ENCODE measurements around the gene GCK. TPM values are rescaled to one million over a fixed set of nuclear protein-coding genes. Genes with fewer than 3 reads are reported as not detected.

Gene GCK
- total and polyA plus RNA-seq, 5 donors, result 7.4 to 17.4 (median 12.8) TPM

GRCh38 chr7:44216019-44216418 lies 26.8 kb upstream of the GCK start:
- intact Hi-C loops (cut with DNase I), result loop anchor here in 1 of 4 donors (10.0 kb wide), 1 partner anchor 349 kb away; no protein-coding TSS in a partner anchor

DNA sequence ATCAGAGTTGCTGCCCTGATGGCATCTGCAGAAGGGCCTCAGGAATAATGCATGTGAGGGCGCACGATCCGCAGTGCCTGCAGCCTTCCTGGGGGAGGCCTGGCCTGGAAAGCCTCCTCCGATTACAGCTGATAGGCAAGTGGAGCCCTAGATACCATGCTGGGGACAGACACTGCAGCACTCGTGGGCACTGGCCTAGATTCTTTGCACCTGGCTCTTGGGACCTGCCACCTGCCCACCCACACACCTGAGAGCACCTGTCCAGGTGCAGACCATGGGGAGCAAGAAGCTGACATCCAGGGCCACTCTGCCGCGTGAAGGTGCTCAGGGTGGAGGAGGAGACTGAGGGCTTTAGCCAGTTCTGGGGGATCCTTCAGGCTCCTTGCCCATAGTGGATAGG lies 26.3 kb upstream of the GCK start:
- H3K4me3 ChIP-seq (ENCODE audit: low read length), result no peak overlapping the region
- H3K27me3 ChIP-seq (ENCODE audit: control insufficient read depth, insufficient read depth), result no peaks in the 10 kb centered on the region
- H3K4me1 ChIP-seq (ENCODE audit: control insufficient read depth, insufficient read depth, low read length), result no peaks in the 10 kb centered on the region
- DNase-seq (peak in 1 of 3 donors; percentile 6), ATAC-seq (no peak)
- H3K27ac ChIP-seq (ENCODE audit: low read length), result no peak overlapping the region
- H3K9me3 ChIP-seq (ENCODE audit: control insufficient read depth, low read length), result no peaks in the 10 kb centered on the region
- WGBS, result 83% methylated on average over 7 of the region's 7 CpGs
- intact Hi-C loops (cut with DNase I), result loop anchor here in 1 of 4 donors (10.0 kb wide), 1 partner anchor 349 kb away; no protein-coding TSS in a partner anchor

More at GRCh38 chr7:44216019-44216418, 26.8 kb upstream of the GCK start:
- no peak overlapping the region for H3K4me3 ChIP-seq (ENCODE audit: low read length)
- no peaks in the 10 kb centered on the region for H3K9me3 ChIP-seq (ENCODE audit: control insufficient read depth, low read length)
- no peaks in the 10 kb centered on the region for H3K27me3 ChIP-seq (ENCODE audit: control insufficient read depth, insufficient read depth)
- H3K27ac ChIP-seq (ENCODE audit: low read length), result no peak overlapping the region
- ATAC-seq, result no peak
- H3K4me1 ChIP-seq (ENCODE audit: control insufficient read depth, insufficient read depth, low read length), result no peaks in the 10 kb centered on the region
- WGBS, result 76% methylated on average over 8 of the region's 8 CpGs
- peak in 1 of 3 donors; percentile 8 for DNase-seq

- H3K27ac ChIP-seq (ENCODE audit: low read length), result no peak overlapping the region
- H3K4me1 ChIP-seq (ENCODE audit: control insufficient read depth, insufficient read depth, low read length), result no peaks in the 10 kb centered on the region
- DNase-seq, result peak in 1 of 3 donors; percentile 11
- no peaks in the 10 kb centered on the region for H3K9me3 ChIP-seq (ENCODE audit: control insufficient read depth, low read length)
- intact Hi-C loops (cut with DNase I), result loop anchor here in 1 of 4 donors (10.0 kb wide), 1 partner anchor 351 kb away; no protein-coding TSS in a partner anchor
- ATAC-seq, result no peak
- no peak overlapping the region for H3K4me3 ChIP-seq (ENCODE audit: low read length)
- WGBS, result 80% methylated on average over 9 of the region's 9 CpGs
- no peaks in the 10 kb centered on the region for H3K27me3 ChIP-seq (ENCODE audit: control insufficient read depth, insufficient read depth)
Observed at GRCh38 chr7:44213877-44214388, 24.7 kb upstream of the GCK start.

DNA sequence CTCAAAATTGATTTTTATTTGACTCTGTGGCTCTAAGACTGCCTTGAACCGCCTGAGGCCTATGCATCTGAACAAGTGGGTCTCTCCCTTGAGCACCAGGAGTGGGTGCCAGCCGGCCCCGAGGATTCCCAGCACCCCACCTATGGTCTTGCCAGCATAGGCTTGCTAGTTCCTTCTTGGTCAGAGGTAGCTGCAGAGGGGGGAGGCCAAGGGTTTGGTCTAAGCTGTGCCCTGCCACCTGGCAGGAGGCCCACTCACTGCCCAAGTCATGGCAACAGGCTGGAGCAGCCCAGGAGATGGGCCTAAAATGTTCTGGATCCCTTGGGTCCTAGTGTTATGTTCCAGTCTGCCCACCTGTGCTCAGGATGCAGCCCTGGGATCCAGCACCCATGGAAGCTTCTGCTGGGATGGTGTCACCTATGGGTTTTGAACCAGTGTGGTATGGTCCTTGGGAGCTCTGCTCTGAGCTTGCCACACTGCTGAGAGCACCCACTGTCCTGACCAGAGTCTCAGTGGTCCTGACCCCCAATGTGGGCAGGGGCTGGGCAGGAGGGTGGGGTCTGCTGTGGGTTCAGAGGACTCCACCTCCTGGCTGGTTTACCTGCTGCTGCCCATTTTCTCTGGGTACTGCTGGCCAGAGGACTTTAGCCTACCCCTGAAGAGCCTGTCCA lies 24.1 kb upstream of the GCK start:
- no peak overlapping the region for H3K27ac ChIP-seq (ENCODE audit: low read length)
- H3K27me3 ChIP-seq (ENCODE audit: control insufficient read depth, insufficient read depth), result no peaks in the 10 kb centered on the region
- H3K9me3 ChIP-seq (ENCODE audit: control insufficient read depth, low read length), result no peaks in the 10 kb centered on the region
- H3K4me3 ChIP-seq (ENCODE audit: low read length), result no peak overlapping the region
- WGBS, result 93% methylated on average over 3 of the region's 3 CpGs
- no peak for ATAC-seq
- DNase-seq, result peak in 2 of 3 donors; percentile 11 to 40
- H3K4me1 ChIP-seq (ENCODE audit: control insufficient read depth, insufficient read depth, low read length), result no peaks in the 10 kb centered on the region
- intact Hi-C loops (cut with DNase I), result loop anchor here in 1 of 4 donors (10.0 kb wide), 1 partner anchor 351 kb away; no protein-coding TSS in a partner anchor

DNA sequence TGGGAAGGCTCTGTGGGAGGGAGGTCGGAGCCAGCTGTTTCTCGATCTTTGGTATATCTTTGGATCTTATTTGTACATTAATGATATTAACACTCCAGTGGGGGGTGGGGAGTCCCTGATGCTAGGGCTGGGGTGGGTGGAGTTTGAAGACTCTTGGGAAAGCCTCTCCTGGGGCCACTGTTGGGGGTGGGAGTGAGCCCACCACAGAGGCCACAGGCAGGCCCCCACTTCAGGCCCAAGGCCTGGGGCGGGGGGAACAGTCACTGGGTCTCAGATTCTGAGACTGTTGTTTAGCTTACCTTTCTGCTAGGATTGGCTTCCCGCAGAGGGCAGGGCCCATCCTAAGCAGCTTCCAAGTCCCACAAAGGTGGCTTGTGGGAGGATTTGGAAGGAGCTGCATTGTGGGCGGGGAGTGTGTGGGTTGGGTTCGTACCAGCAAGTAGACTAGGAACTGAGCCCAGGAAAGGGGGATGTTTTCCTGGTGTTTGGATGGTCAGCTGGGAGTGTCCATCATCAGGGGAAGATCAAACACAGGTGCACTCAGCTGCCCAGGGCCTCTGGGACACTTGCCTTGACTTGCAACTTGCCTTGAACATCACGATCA lies 23.4 kb upstream of the GCK start:
- no peak overlapping the region for H3K4me3 ChIP-seq (ENCODE audit: low read length)
- H3K27me3 ChIP-seq (ENCODE audit: control insufficient read depth, insufficient read depth), result no peaks in the 10 kb centered on the region
- H3K27ac ChIP-seq (ENCODE audit: low read length), result no peak overlapping the region
- H3K9me3 ChIP-seq (ENCODE audit: control insufficient read depth, low read length), result no peaks in the 10 kb centered on the region
- DNase-seq (peak in 1 of 3 donors; percentile 5), ATAC-seq (no peak)
- WGBS, result 82% methylated on average over 7 of the region's 7 CpGs
- intact Hi-C loops (cut with DNase I), result loop anchor here in 1 of 4 donors (10.0 kb wide), 1 partner anchor 352 kb away; no protein-coding TSS in a partner anchor
- no peaks in the 10 kb centered on the region for H3K4me1 ChIP-seq (ENCODE audit: control insufficient read depth, insufficient read depth, low read length)

GRCh38 chr7:44212018-44212417 lies 22.8 kb upstream of the GCK start:
- Histone ChIP-seq H3K4me3 (ENCODE audit: low read length) (no peak overlapping the region), H3K27me3 (ENCODE audit: control insufficient read depth, insufficient read depth) (no peaks in the 10 kb centered on the region), H3K4me1 (ENCODE audit: control insufficient read depth, insufficient read depth, low read length) (no peaks in the 10 kb centered on the region), H3K9me3 (ENCODE audit: control insufficient read depth, low read length) (no peaks in the 10 kb centered on the region), H3K27ac (ENCODE audit: low read length) (no peak overlapping the region)
- WGBS, result 84% methylated on average over 6 of the region's 6 CpGs
- intact Hi-C loops (cut with DNase I), result loop anchor here in 1 of 4 donors (10.0 kb wide), 1 partner anchor 353 kb away; no protein-coding TSS in a partner anchor
- DNase-seq (no peak), ATAC-seq (no peak)

DNA sequence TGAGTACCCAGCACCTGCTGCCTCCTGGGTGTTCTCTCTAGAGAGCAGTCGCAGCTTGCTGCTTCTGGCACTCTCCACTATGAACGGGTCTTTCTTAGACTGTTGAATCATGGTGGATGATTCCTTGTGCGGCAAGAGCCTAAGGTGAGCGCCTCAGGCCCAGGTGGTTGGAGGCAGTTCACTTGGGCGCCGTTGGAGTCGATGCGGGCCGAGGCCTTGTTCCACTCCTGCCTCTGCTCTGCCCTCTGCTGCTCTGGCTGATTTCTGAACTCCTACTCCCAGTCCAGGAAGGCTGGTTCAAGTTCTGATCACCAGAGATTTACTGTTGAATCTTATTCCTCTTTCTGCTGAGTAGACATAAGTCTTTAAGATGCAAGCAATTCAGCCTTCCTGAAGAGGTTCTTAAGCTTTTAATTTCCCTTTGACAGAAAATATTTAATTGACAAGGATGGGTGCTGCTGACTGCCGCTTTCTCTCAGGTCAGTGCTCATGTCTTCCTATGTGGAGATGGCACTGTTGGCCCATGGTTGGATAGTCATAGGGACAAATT lies 22.0 kb upstream of the GCK start:
- Histone ChIP-seq H3K4me3 (ENCODE audit: low read length) (no peak overlapping the region), H3K27ac (ENCODE audit: low read length) (no peak overlapping the region), H3K9me3 (ENCODE audit: control insufficient read depth, low read length) (no peaks in the 10 kb centered on the region), H3K4me1 (ENCODE audit: control insufficient read depth, insufficient read depth, low read length) (no peaks in the 10 kb centered on the region), H3K27me3 (ENCODE audit: control insufficient read depth, insufficient read depth) (no peaks in the 10 kb centered on the region)
- 90% methylated on average over 10 of the region's 10 CpGs for WGBS
- ATAC-seq (no peak), DNase-seq (no peak)
- intact Hi-C loops (cut with DNase I), result loop anchor here in 1 of 4 donors (10.0 kb wide), 1 partner anchor 354 kb away; no protein-coding TSS in a partner anchor

GRCh38 chr7:44210107-44210506 lies 20.9 kb upstream of the GCK start:
- Histone ChIP-seq H3K4me3 (ENCODE audit: low read length) (no peak overlapping the region), H3K27ac (ENCODE audit: low read length) (no peak overlapping the region), H3K4me1 (ENCODE audit: control insufficient read depth, insufficient read depth, low read length) (no peaks in the 10 kb centered on the region), H3K9me3 (ENCODE audit: control insufficient read depth, low read length) (no peaks in the 10 kb centered on the region), H3K27me3 (ENCODE audit: control insufficient read depth, insufficient read depth) (no peaks in the 10 kb centered on the region)
- 88% methylated on average over 5 of the region's 5 CpGs for WGBS
- ATAC-seq (no peak), DNase-seq (no peak)
- intact Hi-C loops (cut with DNase I), result loop anchor here in 1 of 4 donors (10.0 kb wide), 1 partner anchor 355 kb away; no protein-coding TSS in a partner anchor

DNA sequence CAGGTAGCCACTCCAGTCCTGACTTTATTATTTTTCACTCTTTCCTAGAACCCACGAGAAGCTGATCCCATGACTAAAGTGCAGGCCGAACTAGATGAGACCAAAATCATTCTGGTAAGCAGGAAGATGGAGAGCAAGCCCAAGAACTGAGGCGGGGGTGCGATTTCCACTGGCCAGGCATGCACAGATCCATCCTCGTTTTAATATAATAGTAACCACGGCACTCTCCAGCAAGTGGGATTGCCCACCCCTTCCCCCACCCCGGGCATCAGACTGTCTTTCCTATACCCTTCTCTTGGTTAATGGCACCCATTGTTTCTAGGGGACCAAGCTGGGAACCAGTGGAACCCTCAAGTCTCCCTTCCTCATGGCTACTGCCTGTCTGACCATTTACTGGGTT lies 18.8 kb upstream of the GCK start:
- no peaks in the 10 kb centered on the region for H3K4me1 ChIP-seq (ENCODE audit: control insufficient read depth, insufficient read depth, low read length)
- 92% methylated on average over 7 of the region's 7 CpGs for WGBS
- no peak for ATAC-seq

DNA sequence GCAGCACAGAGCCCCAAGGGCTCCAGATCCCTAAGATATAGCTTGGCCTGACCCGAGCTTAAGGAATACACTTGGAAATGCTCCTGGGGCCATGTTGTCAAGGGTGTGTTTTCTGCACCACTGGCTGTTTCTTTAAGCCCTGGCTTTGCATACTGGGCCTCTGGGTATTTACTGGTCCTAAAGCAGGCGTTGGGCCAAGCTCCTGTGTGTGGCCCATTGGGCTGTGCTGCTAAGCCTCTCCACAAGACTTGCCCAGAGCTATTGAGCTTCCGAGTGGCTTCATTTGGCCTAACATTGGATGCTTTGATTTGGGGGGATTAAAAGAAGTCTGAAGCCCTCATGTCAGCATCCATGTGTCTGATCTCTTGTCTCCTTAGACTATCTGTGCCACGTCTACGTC lies 16.8 kb upstream of the GCK start:
- 90% methylated on average over 5 of the region's 5 CpGs for WGBS
- ATAC-seq (no peak), DNase-seq (no peak)
- intact Hi-C loops (cut with DNase I), result loop anchor here in 1 of 4 donors (10.0 kb wide), 1 partner anchor 151 kb away; no protein-coding TSS in a partner anchor
- Histone ChIP-seq H3K4me1 (ENCODE audit: control insufficient read depth, insufficient read depth, low read length) (peaks cover 3% of the 10 kb centered on the region), H3K9me3 (ENCODE audit: control insufficient read depth, low read length) (no peaks in the 10 kb centered on the region), H3K4me3 (ENCODE audit: low read length) (no peak overlapping the region), H3K27ac (ENCODE audit: low read length) (no peak overlapping the region), H3K27me3 (ENCODE audit: control insufficient read depth, insufficient read depth) (no peaks in the 10 kb centered on the region)

More for the DNA sequence above, 18.8 kb upstream of the GCK start:
- no peak for DNase-seq
- Histone ChIP-seq H3K27ac (ENCODE audit: low read length) (no peak overlapping the region), H3K9me3 (ENCODE audit: control insufficient read depth, low read length) (no peaks in the 10 kb centered on the region), H3K4me3 (ENCODE audit: low read length) (no peak overlapping the region), H3K27me3 (ENCODE audit: control insufficient read depth, insufficient read depth) (no peaks in the 10 kb centered on the region)
- intact Hi-C loops (cut with DNase I), result loop anchor here in 1 of 4 donors (10.0 kb wide), 1 partner anchor 153 kb away; no protein-coding TSS in a partner anchor

All from right cardiac atrium (tissue), 5 donors.